Thyroid gland (tissue), 4 donors: ENCODE data around the gene EYS.

Source experiments
- CTCF ChIP-seq, 6 experiments: fragments of 200-600 bp in 3 of 6; fragments of 450-650 bp in 3 of 6; sonication (generic) in 3 of 6; IDR thresholded peaks; one replicate each; pipeline ENCODE4 v1.5.1; 2016 to 2019; ENCODE audit warnings: antibody characterized with exemption in 6 of 6, mild to moderate bottlenecking in 2 of 6, inconsistent platforms in 1 of 6, moderate library complexity in 1 of 6
- POLR2A ChIP-seq, 2 donors: fragments of 450-650 bp; IDR thresholded peaks; one replicate each; pipeline ENCODE4 v1.6.1; 2017; ENCODE audit warnings: antibody characterized with exemption in 2 of 2, mild to moderate bottlenecking in 2 of 2, moderate library complexity in 1 of 2

- no peak for TF ChIP-seq CTCF (IDR thresholded peaks at IDR 0.05)
- TF ChIP-seq POLR2A (IDR thresholded peaks at IDR 0.05) = no peak
Measured at GRCh38 chr6:64553249-64553786, 1153.7 kb downstream of the EYS start.
